HK-2 (cell line): Measurements from ENCODE around the gene MBOAT2.
"Not testable (repeated sequence)": the region's sequence is repeated elsewhere in the genome, so short reads cannot be mapped to it uniquely, and the experiment has no call there.

Experiments used
- DNase-seq: peaks from one replicate; pipeline ENCODE4 v3.0.0-alpha.2; 2018; ENCODE audit not compliant: unreplicated experiment

Gene MBOAT2

GRCh38 chr2:9003616-9004337, at the start of gene MBOAT2:
TSS of gene MBOAT2 (minus strand) at chr2:9003684. CDS start at chr2:9003614, 70 bp downstream.
- DNase-seq = peak; percentile 94

DNA sequence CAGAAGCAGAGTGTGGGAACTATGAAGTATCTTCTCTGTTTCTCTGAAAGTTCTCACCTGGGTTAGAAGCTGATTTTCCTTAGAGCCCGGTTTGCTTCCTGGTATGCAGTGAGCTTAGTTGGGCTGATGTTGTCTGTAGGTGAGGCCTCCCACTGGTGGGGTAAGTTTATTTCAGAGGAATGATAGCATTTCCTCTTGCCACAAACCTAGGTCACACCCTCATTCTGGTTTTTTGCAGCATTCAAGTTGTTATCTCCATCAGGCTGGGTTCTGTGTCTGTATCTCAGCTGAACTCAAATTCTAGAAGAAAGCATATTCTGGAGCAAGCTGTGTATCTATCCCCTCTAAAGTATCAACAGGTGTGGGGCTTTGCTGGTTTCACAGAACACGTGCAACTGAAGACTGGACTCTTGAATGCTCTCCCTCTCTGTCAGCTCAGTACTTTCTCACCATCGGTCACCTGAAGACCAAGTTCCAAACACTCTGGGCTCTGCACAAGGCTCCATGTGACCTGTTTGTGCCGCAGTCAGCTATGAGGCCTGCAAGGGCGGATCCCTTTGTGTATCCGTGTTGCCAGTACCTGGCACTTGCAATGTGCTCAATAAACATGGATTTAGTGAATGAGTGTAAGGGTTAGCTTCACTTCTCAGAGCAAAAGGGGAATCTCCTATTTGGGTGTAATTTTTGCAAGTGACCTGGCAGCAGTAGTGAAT, 49.5 kb upstream of the MBOAT2 start:
- DNase-seq = no peak

GRCh38 chr2:9051451-9051850, 48.0 kb upstream of the MBOAT2 start:
- DNase-seq = not testable (repeated sequence)

GRCh38 chr2:9050122-9050809, 46.8 kb upstream of the MBOAT2 start:
- DNase-seq = no peak

GRCh38 chr2:9045595-9045994, 42.1 kb upstream of the MBOAT2 start:
- DNase-seq = no peak

GRCh38 chr2:9043491-9043890, 40.0 kb upstream of the MBOAT2 start:
- not testable (repeated sequence) for DNase-seq

DNA sequence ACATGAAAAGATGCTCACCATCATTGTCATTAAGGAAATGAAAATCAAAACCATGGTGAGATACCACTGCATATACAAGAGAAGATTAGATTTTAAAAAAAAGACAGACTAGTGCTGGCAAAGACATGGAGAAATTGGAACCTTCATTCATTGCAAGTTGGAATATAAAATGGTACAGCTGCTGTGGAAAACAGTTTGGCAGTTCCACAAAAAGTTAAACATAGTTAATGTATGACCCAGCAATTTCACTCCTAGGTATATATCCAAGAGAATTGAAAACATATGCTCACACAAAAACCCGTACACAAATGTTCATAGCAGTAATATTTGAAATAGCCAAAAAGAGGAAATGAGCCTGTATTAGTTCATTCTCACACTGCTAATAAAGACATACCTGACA, 33.7 kb upstream of the MBOAT2 start:
- no peak for DNase-seq

- no peak for DNase-seq
Measured at GRCh38 chr2:9033385-9034168, 30.1 kb upstream of the MBOAT2 start.

GRCh38 chr2:9032536-9033255, 29.2 kb upstream of the MBOAT2 start:
- no peak for DNase-seq

DNA sequence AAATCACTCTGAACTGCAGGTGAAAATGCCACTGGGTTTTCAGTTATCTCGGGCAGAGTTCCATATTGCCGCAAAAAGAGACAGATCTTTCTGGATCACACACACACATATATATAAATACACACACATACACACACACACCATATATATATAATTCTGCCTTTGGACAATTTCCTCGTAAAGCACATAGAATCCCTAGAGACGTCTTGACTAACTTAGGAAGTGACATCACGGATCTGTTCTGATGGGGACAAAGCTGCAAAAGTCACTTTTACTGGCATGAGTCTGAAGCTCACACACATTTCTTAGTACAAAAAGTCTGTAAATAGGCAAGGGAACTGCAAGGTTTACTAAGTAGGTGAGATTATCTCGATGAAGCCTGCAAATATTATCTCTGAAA, 28.6 kb upstream of the MBOAT2 start:
- DNase-seq = no peak

- DNase-seq = no peak
Measured at GRCh38 chr2:9031246-9031645, 27.8 kb upstream of the MBOAT2 start.

- DNase-seq = no peak
Measured at GRCh38 chr2:9030841-9031240, 27.4 kb upstream of the MBOAT2 start.

DNA sequence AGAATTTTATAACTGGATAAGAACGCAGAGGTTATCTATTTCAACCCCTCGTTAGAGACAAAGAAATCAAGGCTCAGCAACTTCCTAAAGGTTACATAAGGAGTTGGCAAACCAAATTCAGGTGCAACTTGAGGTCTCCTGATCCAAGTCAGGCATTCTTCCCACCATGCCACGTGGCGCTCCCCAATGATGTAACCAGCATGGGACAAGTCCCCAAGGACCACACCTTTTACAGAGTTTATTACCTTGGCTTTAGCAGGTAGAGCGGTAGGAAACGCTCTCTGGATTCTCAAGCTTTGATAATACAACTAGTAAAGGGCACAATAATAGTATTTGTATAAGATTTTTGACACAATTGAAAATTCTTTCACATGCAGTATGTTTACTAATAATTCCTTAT, 26.7 kb upstream of the MBOAT2 start:
- no peak for DNase-seq

GRCh38 chr2:9029721-9030120, 26.2 kb upstream of the MBOAT2 start:
- no peak for DNase-seq

GRCh38 chr2:9027884-9028283, 24.4 kb upstream of the MBOAT2 start:
- DNase-seq = no peak

- no peak for DNase-seq
Measured at GRCh38 chr2:9025746-9026145, 22.3 kb upstream of the MBOAT2 start.

DNA sequence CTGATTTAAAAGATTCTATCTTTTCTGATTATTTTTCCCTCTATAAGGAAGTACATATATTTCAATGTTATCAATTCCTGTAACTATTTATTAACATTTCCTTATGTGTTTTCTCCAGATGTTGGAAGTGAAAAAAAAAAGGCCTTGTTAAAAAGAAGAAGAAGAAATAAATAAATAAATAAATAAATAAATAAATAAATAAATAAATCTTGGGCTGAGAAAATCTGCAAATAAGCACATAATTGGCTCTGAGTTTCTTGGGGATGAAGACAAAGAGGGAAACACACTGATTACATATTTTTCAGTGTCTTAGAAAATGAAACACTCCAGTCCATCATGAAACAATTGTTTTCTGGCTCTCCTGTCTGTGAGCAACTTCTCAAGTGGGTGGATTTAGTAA, 21.1 kb upstream of the MBOAT2 start:
- DNase-seq = no peak

GRCh38 chr2:9021563-9022211, 18.2 kb upstream of the MBOAT2 start:
- no peak for DNase-seq

DNA sequence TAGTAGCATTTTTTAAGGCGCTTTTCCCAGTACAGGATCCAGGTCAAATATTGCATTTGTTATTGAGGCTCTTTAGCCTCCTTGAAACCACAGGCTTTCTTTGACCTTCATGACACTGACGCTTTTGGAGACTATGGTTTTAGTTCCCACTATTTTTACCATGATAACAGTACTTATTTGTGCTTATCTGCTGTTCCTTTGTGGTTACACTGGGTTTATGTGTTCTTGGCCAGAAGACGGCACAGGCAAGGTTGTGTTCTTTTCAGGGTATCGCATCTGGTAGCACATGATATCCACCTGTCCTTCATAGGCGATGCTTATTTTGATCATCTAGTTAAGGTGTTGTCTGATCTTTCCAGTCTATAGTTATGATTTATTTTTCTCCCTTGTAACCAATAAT, 16.8 kb upstream of the MBOAT2 start:
- DNase-seq = no peak

GRCh38 chr2:9018534-9018933, 15.1 kb upstream of the MBOAT2 start:
- no peak for DNase-seq

GRCh38 chr2:9018109-9018508, 14.6 kb upstream of the MBOAT2 start:
- DNase-seq = no peak
